GM21526 (cell line): ENCODE results near the gene GTF3C5.

Experiments used
- ATAC-seq: cut with Tn5 transposase; IDR thresholded peaks from one replicate; pipeline ENCODE4 v1.9.1; 2021; ENCODE audit warnings: moderate library complexity; ENCODE audit not compliant: unreplicated experiment, low FRiP score

Gene GTF3C5

DNA sequence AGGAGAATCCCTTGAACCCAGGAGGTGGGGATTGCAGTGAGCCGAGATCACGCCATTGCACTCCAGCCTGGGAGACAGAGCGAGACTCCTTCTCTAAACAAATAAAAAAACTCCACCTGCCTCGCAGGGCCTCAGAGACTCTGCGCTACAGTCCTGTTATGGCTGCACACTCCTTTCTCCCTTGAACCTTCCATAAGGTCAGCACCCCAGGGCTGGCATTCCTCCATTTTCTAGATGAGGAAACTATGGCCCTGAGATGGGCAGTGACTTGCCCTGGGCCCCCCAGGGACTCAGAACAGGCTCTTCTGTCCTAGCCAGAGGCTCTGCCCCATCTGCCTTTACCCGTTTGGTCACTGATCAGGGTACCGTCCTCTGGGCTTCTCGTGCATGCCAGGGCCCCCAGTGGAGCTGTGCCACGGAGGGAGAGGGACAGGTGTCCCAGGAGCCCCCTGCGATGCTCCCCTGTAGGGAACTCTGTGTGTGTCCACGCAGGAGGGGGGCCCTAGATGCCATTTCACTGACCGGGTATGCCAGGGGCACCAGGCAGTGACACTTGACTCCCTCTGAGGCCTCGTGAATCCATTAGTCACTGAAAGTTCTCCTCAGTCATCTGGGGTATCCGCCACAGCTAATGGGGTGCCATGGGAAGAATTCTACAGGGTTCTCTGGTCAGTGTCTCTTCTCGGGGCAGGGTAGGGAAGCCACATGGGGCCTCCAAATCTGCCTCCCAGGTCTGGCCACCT lies 74.1 kb downstream of the GTF3C5 start:
- ATAC-seq: no peak

GRCh38 chr9:133105461-133105770 lies 74.6 kb downstream of the GTF3C5 start:
- ATAC-seq: no peak

DNA sequence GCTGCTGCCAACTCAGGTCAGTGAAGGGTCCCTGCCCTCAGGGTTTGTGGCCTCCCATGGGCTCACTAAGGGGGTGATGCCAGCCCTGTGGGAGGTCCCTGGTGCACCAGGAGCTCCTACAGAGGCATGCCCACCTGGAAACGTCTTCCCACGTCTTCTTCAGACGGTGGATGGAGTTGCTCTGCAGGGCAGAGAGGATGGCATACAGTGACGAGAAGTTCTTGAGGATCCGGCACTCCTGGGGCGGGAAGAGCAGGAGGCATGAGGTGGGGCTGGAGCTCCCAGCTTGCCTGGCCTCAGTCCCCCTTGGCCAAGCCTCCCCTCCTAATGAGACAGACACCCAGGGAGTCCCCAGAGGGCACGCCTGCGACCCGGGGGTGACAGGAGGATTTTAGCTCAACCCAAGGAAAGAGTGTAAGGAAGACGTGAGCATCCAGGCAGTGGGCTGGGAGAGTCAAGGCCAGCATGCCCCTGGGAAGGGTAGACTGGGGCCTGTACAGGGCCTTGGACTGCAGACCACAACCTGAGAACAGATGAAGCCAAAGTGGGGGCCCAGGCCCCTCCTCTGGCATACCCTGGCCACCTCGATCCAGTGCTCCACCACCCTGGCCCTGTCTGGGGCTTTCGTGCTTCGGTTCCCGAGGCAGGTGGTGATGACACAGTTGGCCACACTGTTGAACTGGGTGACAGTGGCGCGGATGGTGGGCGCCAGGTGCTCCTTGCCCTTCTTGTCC lies 75.9 kb downstream of the GTF3C5 start:
- ATAC-seq: no peak

GRCh38 chr9:133107245-133107722 lies 76.5 kb downstream of the GTF3C5 start:
- no peak for ATAC-seq
